ENCODE data around the gene CACNA1C.

Gene CACNA1C

DNA sequence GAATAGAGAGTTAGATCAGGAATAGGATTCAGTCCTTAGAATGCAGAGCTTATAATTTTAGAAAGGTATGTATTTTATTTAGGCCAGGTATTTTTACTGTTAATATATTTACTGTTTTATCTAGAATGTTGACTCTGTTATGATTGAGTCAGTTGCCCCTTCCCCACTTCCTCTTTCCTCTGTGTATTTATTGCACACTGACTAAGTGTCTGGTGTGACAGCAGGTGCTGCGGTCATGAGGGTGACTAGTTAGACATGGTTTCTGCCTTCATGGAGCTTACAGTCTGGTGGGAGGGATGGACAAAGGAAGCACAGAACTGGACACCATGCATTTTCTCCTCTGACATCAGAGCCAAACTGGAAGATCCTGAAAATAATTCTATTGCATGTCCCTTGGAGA is 159.8 kb downstream of the CACNA1C start:
- no peak for DNase-seq

DNA sequence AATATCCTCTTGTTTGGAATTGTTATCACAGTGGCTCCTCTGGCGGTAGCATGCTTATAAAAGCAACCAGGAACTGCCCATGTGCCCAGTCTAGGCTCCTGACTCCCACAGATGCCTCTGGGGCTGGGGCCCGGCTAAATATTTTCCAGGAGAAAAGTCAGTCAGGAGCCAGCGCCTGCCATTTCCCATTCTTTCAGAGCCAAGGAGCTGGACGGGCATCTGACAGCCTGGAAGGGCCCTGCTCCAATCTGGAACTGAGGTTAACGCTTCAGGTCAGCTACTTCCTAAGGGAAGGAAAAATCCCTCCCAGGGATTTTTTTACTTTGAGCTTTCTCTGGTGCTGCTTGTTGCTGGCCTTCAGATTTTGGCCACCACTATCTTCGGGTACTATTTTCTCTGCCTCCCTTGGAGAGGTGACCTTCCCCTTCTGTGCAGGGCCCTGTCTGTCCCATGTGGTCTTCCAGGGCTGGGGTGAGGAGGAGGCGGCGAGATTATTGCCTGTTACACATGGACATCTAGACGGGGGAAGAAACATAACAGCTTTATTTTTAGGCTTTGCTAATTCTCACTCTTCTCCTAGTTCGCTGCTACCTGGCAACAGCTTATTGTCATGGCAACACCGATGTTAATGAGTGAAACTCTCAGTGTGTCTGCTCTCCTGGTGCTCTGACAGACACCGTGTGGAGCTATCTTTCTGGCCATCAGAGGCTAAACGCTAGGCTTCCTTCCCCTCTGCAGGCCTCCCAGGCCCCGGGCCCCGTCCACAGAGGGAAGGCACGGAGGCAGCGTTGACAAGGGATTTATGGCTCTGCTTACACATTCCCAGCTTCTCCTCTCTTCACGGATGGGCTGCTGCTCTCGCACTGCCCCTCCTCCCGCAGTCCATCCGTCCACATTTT is 160.4 kb downstream of the CACNA1C start:
- DNase-seq = no peak

DNA sequence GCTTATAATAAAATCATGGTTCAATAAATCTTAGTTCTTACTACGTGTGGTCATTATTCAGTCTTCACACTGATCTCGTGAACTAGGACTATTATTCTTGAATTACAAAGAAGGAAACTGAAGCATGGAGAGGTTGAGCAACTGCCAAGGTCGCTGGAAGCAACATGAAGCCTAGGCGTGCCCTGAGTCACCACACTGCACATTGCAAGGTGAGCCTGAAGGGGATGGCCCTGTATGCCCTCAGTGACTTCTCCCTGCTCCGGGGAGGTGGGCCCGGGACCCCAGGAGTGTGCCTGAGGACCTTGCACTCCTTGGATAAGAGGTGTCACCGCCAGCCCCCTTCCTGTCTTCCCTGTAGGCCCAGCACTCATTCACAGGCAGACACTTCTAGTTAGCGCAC is 161.6 kb downstream of the CACNA1C start:
- no peak for DNase-seq

DNA sequence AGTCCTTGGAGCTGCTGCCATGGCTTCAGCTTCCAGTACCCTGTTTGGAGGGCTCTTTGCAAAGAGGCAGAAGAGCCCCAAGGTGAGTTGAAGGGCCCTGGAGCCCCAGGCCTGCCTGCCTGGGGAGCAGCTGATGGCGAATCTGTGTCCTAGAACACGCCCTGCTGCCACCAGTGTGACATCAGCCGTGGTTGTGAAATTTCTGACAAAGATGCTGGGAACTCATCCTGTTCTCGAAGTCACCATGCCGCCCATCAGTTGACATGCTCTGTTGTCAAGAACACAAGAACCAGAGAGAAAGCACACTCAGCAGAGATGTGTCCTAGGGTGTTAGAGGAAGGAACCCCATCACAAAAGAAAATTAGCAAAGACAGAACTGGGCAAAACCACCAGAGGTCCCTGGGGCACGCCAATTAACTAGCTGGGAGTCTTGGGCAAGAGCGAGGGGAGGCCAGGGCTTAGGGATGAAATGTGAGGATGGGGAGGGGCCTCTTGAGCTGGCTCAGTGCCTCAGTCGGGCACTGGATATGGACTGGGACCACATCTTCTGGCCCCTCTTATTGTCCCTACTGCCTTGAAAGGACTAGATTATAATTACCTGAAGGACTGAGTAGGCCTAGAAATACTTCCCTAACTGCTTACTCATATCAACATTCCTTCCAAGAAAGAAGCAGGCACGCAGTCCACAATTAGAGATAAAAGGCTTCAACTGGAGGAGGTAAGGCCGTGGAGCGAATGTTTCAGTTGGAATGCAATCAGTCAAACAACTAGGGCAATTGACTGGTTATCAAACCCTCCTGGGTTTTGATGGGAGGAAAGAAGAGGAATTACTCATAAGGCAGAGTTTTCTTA is 163.1 kb downstream of the CACNA1C start:
- no peak for DNase-seq

DNA sequence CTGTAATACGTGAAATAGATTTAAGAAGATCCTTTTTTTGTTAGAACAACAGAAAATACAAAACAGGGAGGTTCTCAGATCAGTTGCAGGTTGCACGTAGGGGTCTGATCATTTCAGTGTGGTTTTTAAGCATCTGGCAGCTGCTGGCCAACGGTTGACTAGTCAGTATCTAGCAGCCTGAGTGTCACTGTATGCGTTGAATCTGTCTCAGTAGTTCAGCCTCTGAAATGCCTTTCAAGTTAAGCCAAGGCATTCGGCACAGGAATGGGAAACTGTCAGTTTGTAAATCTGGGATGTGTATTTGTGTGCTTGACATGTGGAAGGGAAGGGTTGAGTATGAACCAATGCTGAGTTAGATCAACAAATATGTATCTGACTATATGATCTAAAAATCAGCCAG is 165.9 kb downstream of the CACNA1C start:
- no peak for DNase-seq

DNA sequence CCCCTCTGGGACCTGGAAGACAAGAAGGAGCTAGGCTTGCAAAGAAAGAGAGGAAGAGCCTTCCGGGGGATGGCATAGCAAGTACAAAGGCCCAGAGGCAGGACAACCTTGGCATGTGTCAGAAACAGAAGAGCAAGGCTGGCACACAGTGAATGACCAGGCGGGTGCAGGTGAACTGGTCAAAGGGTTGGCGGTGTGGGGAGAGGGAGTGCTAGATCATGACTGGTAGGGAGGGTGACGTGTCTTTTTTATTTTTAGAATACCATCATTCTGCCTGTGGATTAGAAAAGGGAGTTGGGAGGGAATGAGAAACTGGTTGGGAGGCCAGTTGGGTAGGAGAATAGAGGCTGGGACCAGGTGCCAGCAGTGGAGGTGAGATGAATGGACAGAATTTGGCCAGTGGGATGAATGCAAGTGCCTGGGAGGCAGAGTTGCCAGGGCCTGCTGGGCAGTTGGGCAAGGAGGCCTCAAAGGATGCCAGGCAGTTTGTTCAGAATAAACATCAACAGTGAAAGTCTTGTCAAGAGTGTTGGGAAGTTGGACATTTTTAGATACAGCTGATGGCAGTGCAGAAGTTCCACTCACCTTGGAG is 168.3 kb downstream of the CACNA1C start:
- DNase-seq = no peak

DNA sequence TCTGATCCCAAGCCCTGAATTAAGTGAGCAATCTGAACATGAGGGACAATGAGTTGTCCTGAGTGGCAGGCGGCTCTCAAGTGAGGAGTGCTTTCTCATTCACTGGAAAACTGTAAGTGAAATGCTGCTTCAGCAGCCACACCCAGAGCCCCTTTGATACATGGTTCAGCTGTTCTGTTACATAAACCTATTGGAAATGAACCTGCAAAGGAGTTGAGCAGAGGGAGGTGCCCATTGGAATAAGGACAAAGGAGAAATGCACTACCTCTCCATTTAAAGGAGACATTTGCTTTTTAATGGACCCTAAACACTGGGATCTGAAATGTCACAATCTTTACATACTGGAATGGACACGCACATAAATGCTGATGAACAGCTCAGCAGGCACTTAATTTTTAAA is 169.9 kb downstream of the CACNA1C start:
- no peak for DNase-seq

DNA sequence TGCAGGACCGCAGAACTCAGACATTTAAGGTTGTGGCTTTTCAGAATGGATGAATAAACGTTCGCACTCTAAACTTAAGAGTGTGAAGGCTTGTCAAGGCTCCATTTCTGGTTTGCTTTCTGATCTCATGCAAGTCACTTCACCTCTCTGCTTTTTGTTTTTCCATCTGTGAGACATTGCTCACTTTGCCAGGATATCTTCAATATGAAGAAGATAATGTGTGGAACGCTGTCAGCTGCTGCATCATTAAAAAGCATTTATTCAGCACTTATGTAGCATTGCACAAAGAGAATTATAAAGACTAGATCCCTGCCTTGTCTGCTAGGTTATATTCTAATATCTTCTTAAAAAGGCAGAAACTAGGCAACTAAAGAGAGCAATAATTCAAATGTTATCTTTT is 172.2 kb downstream of the CACNA1C start:
- no peak for DNase-seq

DNA sequence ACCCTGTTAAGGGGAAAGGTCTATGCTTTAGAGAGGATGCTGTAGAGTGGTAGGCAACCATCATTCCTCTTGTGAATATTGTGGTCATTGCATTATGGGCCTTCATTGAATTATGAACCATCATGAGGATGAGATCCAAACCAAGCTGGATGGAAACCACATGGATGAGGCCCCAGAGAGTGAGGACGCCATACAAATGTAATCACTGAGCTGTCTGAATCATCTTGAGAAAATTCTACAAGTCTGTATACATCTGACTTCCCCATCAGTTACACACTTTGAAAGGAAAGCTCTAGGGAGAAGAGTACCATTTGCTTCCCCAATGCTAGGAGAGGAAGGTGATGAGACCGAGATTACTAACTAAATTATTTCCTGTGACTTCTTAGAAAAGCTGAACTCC is 172.9 kb downstream of the CACNA1C start:
- no peak for DNase-seq

DNA sequence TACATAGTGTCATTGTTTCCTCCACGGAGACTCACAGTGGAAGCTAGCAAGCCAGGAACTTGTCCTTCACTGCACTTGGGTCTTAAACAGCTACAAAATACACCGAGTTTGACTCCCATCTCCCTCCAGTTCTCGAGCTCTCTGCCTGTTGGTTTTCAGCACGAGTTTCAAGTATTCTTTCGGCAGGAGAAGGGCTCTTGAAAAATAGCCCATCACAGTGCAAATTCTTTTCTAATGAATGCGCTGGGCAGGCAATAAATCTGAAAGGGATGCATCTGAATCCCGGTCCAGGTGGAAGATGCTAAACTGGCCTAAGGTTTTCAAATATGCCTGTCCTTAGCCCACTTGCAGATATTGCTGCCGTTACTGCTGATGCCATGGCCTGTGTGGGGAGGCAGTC is 173.9 kb downstream of the CACNA1C start:
- DNase-seq = no peak

DNA sequence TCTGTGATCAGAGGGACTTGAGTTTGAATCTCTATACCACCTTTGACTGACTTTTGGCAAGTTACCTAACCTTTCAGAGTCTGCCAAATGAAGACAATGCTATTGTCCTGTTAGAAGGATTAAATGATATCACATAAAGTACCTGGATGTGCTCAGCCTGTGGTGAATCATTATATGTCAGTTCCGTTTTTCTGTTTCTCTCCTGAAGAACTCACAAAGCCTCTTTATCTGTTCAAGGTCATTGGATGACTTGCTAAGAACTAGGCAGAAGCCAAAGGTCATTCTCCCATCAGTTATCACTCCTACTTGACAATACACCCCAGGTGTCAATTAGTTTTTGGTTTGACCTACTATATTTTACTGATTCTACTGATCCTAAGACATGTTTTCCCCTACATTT is 174.6 kb downstream of the CACNA1C start:
- DNase-seq = no peak

DNA sequence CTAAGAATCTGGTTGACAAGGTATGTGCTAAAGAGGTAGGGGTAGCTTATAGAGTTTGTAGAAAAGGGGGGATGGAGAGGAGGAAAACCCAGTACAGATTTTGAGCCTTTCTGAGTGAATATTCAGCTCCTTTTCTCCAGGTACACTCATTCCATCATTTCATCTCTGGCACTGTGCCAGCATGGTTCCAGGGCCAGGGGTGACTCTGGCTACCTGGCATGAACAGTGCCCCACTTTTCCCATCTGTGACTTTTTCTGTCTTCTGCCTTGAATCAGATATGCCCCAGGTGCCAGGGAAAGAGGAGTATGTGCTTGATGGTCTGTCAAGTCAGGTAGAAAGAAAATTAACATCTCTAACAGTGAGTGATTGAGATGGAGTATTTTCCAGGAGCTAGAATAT is 175.7 kb downstream of the CACNA1C start:
- DNase-seq = no peak

DNA sequence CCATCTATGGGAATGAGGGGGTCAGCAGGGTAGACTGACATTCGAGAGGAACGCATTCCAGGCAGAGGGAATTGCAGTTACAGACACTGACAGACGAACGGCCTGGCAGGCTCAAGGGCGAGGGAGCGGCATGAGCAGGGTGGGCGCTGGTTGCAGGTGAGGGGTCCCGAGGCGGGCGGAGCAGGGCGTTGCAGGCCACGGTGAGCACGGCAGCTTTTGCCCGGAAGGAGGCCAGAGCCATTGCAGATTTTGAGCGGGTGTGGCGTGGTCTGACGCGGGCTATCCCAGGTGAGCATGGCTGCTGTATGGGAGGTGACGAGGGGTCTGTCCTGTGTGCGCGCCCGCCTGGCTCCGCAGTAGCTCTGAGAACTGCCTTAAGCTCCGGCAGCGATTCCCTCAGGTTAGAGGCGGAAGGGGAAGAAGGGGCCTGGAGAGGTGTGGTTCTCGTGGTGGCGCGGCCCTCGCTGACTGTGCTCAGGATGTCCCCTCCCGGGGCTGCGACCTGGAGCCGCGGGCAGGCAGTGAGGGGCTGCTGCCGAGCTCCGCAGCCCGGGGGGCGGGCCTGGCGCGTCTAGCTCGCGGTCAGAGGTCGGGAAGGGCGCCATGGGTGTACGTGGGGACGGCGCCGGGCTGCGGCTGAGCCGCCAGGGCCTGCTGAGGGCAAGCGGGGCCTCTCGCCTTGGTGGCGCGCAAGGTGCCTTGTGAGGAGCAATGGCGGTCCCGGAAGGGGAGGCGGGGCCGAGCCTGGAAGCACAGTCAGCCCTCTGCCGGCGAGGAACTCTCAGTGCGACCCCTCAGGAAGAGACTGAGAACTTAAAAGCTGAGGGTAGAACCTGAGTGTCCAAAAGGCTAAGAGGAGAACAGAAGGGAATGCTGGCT is 177.1 kb downstream of the CACNA1C start:
- DNase-seq = no peak

DNA sequence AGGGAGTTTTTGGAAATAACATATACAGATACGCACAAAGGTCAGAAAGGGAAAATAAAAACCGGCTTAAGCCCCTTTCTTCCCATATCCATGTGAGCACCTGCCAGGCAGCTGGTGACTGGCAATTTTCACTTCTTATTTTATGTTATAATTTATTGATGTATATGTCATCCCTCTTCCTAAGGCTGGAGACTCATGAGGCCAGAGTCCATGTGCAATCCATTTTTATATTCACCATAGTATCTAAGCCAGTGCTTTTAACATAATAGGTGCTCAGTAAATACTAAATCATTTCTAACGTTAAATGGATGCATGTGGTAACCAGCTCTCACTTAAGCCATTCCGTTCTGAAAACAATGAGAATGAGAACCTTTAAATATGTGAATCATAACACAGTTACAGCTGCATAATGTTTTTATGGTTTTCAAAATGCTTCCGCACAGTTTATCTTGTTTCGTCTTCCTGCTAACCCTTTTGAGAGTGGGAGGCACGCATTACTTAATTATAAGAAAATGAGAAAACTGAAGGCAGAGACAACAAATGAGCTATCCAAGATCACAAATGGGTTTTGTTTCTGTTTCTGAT is 178.3 kb downstream of the CACNA1C start:
- no peak for DNase-seq

DNA sequence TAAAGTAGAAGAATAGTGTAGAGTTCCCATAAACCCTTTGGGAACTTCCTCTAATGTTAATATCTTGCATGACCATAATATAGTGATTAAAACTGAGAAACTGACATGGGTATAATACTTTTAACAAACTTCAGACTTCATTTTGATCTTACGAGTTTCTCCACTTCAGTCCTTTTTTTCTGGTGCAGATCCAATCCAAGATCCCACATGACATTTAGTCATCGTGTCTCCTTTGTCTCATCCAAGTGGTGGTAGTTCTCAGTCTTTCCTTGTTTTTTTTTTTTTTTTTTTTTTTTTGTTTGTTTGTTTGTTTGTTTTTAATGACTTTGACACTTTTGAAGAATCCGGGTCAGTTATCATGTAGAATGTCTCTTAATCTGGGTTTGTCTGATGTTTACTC is 179.2 kb downstream of the CACNA1C start:
- no peak for DNase-seq

DNA sequence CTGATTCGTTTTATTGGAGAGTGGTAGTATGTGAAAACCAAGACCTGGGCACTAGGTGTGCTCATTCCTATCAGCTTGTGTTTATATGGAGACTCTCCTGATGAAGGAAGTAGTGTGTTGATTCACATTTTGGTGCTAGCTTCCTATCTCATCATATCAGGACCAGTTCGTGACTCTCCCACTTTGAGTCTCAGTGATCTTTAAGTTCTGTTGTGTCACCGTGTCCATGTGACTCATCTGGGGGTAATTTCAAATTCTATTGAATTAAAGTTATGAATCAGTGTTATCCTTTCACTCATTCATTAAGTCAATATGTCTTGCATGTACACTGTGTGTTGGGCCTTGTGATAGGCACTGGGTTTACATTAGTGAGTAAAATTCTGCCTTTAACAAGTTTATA is 180.2 kb downstream of the CACNA1C start:
- no peak for DNase-seq

DNA sequence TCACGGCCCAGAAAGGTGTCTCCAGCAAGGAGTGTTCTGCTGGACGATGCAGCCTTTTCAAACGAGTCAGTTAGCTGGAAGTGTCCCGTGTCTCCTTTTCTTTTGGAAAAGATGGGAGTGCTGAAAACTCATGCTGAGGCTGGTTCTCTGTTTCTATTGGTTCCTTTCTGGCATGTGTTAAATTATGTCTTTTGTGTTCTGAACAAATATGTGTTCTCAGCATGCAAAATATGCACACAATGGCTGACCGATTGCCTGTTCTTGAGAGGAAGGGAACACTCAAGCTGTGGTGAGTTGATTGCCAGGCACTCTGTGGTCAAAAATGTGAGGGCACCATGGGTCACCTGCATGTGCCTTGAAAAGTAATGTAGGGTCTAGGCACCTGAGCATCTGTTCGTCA is 181.3 kb downstream of the CACNA1C start:
- DNase-seq = no peak

DNA sequence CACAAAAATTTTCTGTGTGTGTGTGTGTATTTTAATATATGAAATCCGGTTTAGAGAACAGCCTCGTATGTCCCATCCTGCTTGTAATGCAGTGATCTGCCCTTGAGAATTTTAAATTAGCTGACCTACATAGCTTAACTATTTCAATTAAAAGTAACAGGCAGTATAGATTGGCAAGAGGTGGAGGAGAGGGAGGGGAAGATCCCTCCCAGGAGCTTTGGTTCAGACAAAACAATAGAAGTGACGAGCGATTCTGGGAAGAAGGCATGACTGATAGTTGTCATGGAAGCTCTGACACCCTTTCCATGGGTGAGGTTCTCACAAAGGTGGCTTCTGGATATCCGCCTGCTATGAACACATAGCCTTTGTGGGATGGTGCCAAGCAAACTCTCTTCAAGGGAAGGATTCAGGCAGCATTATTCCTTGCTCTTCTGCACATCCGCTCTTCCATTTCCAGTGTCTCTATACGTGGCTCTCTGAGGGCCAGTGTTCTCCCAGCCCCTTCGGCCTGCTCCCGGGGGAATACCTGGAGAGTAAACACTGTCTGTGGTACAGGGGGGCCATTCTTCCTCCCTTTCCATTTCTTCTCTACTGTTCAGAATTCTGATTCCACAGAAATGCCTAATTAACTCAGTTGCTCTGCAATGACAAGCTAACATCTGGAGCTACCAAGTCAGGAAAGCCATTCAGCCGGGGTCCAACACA is 182.0 kb downstream of the CACNA1C start:
- no peak for DNase-seq

DNA sequence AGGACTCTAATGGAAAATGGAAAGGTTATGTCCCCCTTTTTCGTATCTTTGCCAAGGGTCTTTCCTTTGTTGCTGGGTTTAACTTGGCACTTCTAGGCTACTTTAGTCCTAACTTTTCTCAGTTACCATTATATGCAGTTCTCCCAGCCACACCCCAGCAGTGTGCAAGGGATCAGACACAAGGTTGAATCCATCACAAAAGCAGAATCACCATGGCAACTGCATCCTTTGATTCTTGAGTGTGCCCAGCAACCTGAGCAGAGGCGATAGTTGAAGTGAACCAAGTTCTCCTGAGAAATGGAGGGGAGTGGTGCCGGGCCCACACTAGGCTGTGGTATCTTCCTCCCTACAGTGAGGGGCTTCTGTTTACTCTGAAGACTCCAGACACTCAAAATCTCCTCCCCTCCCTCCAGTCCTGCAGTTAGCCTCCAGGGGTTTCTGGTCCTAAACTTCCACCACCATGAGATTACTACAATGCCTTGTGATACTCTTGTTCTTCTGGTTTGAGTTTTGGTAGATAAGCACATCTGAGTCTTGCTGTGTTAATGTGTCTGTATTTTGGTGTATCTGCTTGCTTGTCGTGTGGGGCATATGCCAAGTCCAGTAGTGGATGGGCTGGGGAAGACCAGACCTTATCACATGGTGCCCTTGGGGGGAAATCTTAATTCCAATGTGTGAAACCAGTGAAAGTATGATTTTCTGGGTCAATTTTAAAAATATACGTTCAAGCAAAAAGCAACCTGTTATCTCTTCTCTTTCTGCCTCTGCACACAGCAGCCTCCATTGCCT is 183.9 kb downstream of the CACNA1C start:
- no peak for DNase-seq

DNA sequence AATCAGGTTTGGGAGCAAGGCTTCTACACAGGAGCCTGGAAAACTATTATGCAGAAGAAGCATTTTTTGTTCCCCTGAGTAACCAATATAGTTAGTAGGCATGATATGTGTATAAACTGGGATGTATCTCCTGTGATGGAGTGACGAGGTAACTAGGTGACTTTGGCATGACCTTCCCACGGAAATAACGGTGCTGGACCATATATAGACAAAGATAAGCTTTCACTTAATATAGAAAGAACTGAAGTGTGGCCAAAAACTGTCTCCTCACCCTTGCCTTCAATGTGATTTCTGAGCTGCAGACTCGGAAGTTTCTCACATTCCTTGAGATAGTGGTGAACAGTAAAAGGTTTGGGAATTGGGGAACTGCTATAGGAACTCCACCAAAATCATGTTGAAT is 185.3 kb downstream of the CACNA1C start:
- no peak for DNase-seq

DNA sequence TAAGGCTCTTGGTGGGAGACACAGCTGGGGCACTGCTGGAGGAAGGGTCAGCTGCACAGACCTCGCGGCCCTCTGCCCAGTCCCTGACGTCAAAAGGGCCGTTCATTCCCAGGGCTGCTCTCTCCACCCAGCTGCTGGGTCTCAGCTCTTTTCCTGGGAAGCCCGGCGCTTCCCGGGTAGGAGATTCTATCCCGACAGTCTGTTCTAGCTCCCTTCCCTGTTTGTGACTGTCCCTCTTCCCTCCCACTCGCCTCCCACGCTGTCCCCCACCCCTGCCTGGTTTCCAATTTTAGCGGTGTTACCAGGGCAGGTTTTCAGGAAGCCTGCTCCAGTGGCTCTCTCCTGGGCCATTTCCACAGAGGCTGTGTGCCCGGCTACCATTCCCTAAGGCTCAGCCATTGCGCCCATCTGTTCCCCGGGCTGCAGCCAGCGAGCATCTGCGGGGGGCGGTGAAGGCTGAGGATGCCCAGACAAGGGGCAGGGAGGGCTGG is 186.6 kb downstream of the CACNA1C start:
- no peak for DNase-seq

Measured in stimulated activated naive CD4-positive, alpha-beta T cell (primary cell).